Uterus (tissue), 4 donors: ENCODE data around the gene TST. TPM values are rescaled to one million over a fixed set of nuclear protein-coding genes. Genes with fewer than 3 reads are reported as not detected.

Experiments
- DNase-seq, 2 donors: peaks; one replicate each; pipeline ENCODE4 v3.0.0-alpha.2; 2019 to 2020
- H3K27ac ChIP-seq, 2 donors: fragments of 200-600 bp; sonication (generic); 1 replicate in 1 of 2; 2 replicates in 1 of 2; pipeline ENCODE4 v1.5.1; 2016 to 2018
- H3K27me3 ChIP-seq, 2 donors: fragments of 200-600 bp; sonication (generic); one replicate each; pipeline ENCODE4 v1.5.1; 2018 to 2019; ENCODE audit warnings: control low read depth in 1 of 2
- H3K36me3 ChIP-seq, 2 donors: fragments of 200-600 bp; sonication (generic); one replicate each; pipeline ENCODE4 v1.5.1; 2019; ENCODE audit warnings: control low read depth in 1 of 2
- H3K4me1 ChIP-seq, 2 donors: fragments of 200-600 bp; sonication (generic); one replicate each; pipeline ENCODE4 v1.5.1; 2018 to 2019; ENCODE audit warnings: control low read depth in 1 of 2
- H3K4me3 ChIP-seq, 2 donors: fragments of 200-600 bp; sonication (generic); 1 replicate in 1 of 2; 2 replicates in 1 of 2; pipeline ENCODE4 v1.5.1; 2018 to 2019; ENCODE audit warnings: mild to moderate bottlenecking in 1 of 2
- H3K9me3 ChIP-seq, 2 donors: fragments of 200-600 bp; sonication (generic); one replicate each; pipeline ENCODE4 v1.5.1; 2019; ENCODE audit warnings: control low read depth in 1 of 2
- POLR2A ChIP-seq, 2 donors: fragments of 450-650 bp; IDR thresholded peaks; one replicate each; pipeline ENCODE4 v1.6.1; 2016; ENCODE audit warnings: antibody characterized with exemption in 2 of 2, mild to moderate bottlenecking in 1 of 2, moderate library complexity in 1 of 2
- intact Hi-C: fragments of 100-400 bp; cut with DNase I; formaldehyde crosslinking; loops from one replicate; pipeline ENCODE4 v1.15.1; 2023; ENCODE audit warnings: low total_unique reads
- total RNA-seq, 4 donors: library from RNA; depleted of rRNA in 3 of 4; stranded (reverse); fragments of >200 nt in 3 of 4; gene quantifications; one replicate each; pipeline versions ENCODE4 v1.1.0 to v1.2.4, GENCODE V29; 2014 to 2023
- TF ChIP-seq, protein P1 (sequence below), 4 experiments: fragments of 200-600 bp in 2 of 4; fragments of 450-650 bp in 2 of 4; sonication (generic) in 2 of 4; IDR thresholded peaks; one replicate each; pipeline ENCODE4 v1.5.1; 2016 to 2019; ENCODE audit warnings: antibody characterized with exemption in 4 of 4, mild to moderate bottlenecking in 2 of 4, moderate library complexity in 1 of 4
- donor health status: DM: yes; HTN: yes; CAD: no.

Gene TST
- total RNA-seq, 4 donors from 2014 or later = 19.6 to 36.8 (median 25.1) TPM

DNA sequence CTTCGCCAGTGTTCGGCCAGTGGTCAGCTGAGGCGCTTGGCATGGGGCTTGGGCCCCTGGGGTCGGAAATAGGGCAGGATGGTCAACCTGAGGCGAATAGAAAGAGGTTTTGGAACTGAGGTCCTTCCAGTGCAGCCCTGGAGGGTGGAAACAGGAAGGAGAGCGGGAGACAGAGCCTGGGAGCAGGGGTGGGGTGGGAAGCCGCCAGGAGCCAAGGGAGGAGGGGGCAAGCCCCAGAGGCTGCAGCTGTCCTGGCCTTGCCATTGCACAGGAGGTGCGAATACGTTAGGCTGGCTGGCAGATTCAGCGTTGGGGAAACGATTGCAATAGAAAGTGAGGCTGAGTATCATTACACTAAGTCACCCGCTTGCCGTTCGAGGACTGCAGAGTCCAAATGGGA is 18.4 kb upstream of the TST start:
- Histone ChIP-seq H3K27me3 (no peaks in the 10 kb centered on the region), H3K36me3 (no peaks in the 10 kb centered on the region), H3K4me3 (no peak overlapping the region), H3K4me1 (no peaks in the 10 kb centered on the region), H3K27ac (no peak overlapping the region), H3K9me3 (no peaks in the 10 kb centered on the region)
- DNase-seq = no peak
- TF ChIP-seq, protein P1, sequence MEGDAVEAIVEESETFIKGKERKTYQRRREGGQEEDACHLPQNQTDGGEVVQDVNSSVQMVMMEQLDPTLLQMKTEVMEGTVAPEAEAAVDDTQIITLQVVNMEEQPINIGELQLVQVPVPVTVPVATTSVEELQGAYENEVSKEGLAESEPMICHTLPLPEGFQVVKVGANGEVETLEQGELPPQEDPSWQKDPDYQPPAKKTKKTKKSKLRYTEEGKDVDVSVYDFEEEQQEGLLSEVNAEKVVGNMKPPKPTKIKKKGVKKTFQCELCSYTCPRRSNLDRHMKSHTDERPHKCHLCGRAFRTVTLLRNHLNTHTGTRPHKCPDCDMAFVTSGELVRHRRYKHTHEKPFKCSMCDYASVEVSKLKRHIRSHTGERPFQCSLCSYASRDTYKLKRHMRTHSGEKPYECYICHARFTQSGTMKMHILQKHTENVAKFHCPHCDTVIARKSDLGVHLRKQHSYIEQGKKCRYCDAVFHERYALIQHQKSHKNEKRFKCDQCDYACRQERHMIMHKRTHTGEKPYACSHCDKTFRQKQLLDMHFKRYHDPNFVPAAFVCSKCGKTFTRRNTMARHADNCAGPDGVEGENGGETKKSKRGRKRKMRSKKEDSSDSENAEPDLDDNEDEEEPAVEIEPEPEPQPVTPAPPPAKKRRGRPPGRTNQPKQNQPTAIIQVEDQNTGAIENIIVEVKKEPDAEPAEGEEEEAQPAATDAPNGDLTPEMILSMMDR (IDR thresholded peaks at IDR 0.05) = no peak
- intact Hi-C loops = no loop called here

DNA sequence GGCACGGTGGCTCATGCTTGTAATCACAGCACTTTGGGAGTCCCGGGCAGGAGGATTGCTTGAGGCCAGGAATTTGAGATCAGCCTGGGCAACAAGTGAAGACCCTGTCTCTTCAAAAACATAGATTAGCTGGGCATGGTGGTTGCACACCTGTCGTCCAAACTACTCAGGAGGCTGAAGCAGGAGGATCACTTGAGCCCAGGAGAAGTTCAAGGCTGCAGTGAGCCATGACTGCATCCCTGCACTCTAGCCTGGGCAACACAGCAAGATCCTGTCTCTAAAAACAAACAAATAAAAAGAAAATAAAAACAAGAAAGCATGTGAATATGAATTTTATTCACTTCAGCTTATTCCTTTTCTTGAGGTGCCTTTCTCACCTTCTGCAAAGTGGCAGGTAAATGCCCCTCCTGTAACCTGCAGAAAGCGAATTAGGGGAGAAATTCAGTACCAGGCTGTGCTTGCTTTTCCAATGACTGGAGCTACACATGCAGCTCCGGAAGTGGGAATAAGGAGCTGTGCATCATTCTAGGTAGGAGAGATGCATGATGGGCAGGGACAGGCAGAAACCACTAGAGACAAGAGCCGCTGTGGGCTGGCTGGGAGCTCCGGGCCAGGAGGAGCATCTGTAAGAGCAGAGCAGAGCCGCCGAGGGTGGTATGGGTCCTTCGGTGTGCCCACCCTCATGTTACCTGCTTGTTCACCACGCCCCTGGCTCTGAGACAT is 17.6 kb upstream of the TST start:
- intact Hi-C loops = no loop called here
- H3K4me3 ChIP-seq = no peak overlapping the region
- H3K4me1 ChIP-seq = no peaks in the 10 kb centered on the region
- no peak for TF ChIP-seq POLR2A (IDR thresholded peaks at IDR 0.05)
- TF ChIP-seq, protein P1 (IDR thresholded peaks at IDR 0.05) = no peak
- no peak for DNase-seq
- no peaks in the 10 kb centered on the region for H3K36me3 ChIP-seq
- H3K27ac ChIP-seq = no peak overlapping the region
- H3K27me3 ChIP-seq = no peaks in the 10 kb centered on the region
- no peaks in the 10 kb centered on the region for H3K9me3 ChIP-seq

DNA sequence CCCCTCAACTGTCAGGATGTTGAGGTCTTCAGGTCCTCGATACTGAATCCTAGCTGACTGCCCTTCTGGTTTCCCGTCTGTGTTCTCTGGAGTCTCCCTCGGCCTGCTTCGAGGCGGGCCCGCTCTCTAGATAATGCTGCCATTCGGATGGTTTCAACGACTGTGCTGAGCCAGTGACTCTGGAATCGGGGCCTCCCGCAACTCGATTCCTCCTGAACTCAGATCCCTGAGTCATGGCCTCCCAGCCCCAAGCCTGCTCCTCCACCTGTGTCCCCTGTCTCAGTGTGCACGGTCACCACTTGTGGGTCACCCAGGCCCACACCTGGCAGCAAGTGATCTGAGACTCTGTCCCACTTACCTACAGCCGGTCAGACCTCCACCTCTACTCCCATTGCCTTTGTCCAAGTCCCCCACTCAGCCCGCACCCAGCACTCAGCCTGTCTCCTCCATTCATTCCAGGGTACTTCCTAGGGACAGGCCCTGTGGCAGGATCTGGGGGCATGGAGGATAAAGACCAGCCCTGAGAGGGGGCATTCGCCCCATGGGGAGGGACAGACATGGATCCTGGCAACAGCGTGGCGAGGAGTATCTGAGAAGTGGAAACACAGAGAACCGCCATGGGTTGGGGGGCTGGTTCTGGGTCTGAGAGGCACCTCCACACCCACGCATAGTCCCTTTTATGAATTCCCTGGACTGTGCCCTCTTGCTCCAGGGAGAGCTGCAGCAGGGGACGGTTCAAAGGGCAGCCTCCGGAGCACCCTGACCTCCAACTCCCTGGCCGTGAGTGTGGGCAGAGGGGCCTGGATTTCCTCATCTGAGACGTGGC is 14.6 kb upstream of the TST start:
- Histone ChIP-seq H3K4me1 (no peaks in the 10 kb centered on the region), H3K36me3 (no peaks in the 10 kb centered on the region), H3K4me3 (no peak overlapping the region), H3K9me3 (no peaks in the 10 kb centered on the region), H3K27ac (no peak overlapping the region), H3K27me3 (no peaks in the 10 kb centered on the region)
- no peak for TF ChIP-seq POLR2A (IDR thresholded peaks at IDR 0.05)
- TF ChIP-seq, protein P1 (IDR thresholded peaks at IDR 0.05) = no peak
- intact Hi-C loops = no loop called here
- DNase-seq = no peak

DNA sequence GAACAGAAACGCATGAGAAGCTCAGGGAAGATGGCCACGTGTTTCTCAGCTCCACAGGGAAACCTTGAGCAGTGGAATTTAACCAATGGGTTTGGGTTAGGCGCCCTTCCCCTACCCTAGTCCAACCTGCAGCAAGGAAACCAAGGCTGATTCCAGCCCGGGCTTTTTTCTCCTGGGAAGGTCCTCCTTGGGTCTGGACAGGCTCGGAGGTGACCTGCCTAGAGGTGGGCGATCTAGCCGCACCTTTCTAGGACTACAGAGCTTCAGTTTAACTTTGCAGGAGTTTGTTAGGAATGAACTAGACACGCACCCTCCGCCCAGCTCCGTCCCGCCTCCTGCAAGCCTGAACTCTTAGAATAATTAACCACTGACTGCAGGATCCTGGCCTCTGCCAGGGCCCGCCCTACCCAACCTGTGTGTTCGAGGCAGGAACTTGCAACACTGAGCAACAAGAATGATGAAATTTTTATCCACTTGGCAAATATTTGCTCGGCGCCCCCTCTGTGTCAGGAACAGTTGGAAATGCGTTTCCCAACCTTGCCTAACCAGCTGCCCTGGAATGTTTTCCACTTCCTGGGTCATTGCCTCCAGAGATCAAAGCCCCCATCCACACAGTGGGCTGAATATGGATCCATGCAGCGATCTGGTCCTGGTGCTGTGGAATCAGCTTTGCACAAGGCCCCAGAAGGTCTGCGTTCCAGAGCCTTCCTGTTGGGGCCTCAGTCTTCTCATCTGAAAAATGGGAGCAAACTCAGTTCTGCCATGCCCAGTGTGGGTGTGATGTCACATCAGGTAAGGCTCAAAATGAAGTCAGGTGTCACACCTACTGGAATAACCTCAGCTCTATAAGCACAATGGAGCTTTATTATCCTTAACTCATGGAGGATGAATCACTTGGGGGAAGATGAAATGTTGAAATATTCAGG is 13.6 kb upstream of the TST start:
- H3K27me3 ChIP-seq = no peaks in the 10 kb centered on the region
- TF ChIP-seq, protein P1 (IDR thresholded peaks at IDR 0.05) = no peak
- TF ChIP-seq POLR2A (IDR thresholded peaks at IDR 0.05) = no peak
- no peaks in the 10 kb centered on the region for H3K9me3 ChIP-seq
- peak; percentile 59 to 64 for DNase-seq
- no peaks in the 10 kb centered on the region for H3K36me3 ChIP-seq
- intact Hi-C loops = no loop called here
- H3K4me1 ChIP-seq = no peaks in the 10 kb centered on the region
- H3K27ac ChIP-seq = no peak overlapping the region
- H3K4me3 ChIP-seq = no peak overlapping the region
